GM12878 (cell line): ENCODE measurements around the gene DNAJC7. TPM values are rescaled to one million over a fixed set of nuclear protein-coding genes. Genes with fewer than 3 reads are reported as not detected.

ENCODE experiments used
- ATAC-seq: fragments of 200-7000 bp; cut with Tn5 transposase; 3 replicates; pipeline ENCODE4 v1.9.1; 2020; ENCODE audit warnings: mild to moderate bottlenecking, moderate library complexity
- BruUV-seq: library from RNA; stranded (reverse); fragments of 400-500 nt; replicated peaks from 2 replicates; lab custom pipeline; 2021; lab: Mats Ljungman, UMichigan
- CTCF ChIA-PET: fragments of 300-600 bp; sonication (Branson Sonifier 250); formaldehyde crosslinking; extraction: SDS; loops from one replicate; lab custom pipeline; 2021; ENCODE audit warnings: inconsistent platforms; lab: Yijun Ruan, JAX
- POLR2A ChIA-PET: fragments of 350-600 bp; formaldehyde crosslinking; extraction: SDS; loops from one replicate; lab custom pipeline; 2021; ENCODE audit warnings: inconsistent platforms; lab: Charles Lee
- RAD21 ChIA-PET: fragments of 300-600 bp; sonication (Branson Sonifier 250); formaldehyde crosslinking; loops from one replicate; lab custom pipeline; 2023; ENCODE audit warnings: antibody characterized with exemption; ENCODE audit not compliant: unreplicated experiment; lab: Charles Lee
- SMC1A ChIA-PET: fragments of 300-600 bp; sonication (Branson Sonifier 250); formaldehyde crosslinking; loops from one replicate; lab custom pipeline; 2023; ENCODE audit not compliant: unreplicated experiment, uncharacterized antibody; lab: Charles Lee
- DNase-seq: peaks from one replicate; pipeline ENCODE4 v3.0.0-alpha.2; 2011; ENCODE audit warnings: low read depth, low spot score
- FAIRE-seq: peaks from 3 replicates; lab custom pipeline; 2011; peaks lifted over from hg19 to GRCh38; lab: Jason Lieb, UNC
- H2AFZ ChIP-seq: 2 replicates; pipeline ENCODE4 v1.6.0; 2011; ENCODE audit warnings: low read depth, low read length, control low read depth; ENCODE audit not compliant: control insufficient read depth
- H3K27ac ChIP-seq: 2 replicates; pipeline ENCODE4 v1.5.1; 2011; ENCODE audit warnings: control low read depth; ENCODE audit not compliant: control insufficient read depth, insufficient read depth
- H3K27me3 ChIP-seq, 2 experiments: replicated peaks in 1 of 2; 2 replicates each; pipeline versions ENCODE4 v1.6.0 to v1.6.1; 2011; ENCODE audit warnings: low read length in 1 of 2; ENCODE audit not compliant: control insufficient read depth in 2 of 2, insufficient read depth in 2 of 2
- H3K36me3 ChIP-seq, 2 experiments: 2 replicates each; pipeline ENCODE4 v1.5.1; 2011; ENCODE audit warnings: low read length in 1 of 2; ENCODE audit not compliant: control insufficient read depth in 2 of 2, insufficient read depth in 2 of 2
- H3K4me1 ChIP-seq: 2 replicates; pipeline ENCODE4 v1.6.1; 2011; ENCODE audit warnings: mild to moderate bottlenecking, low read length, moderate library complexity, mixed read lengths; ENCODE audit not compliant: control insufficient read depth, insufficient read depth
- H3K4me2 ChIP-seq: 2 replicates; pipeline ENCODE4 v1.6.0; 2011; ENCODE audit warnings: control low read depth; ENCODE audit not compliant: control insufficient read depth, insufficient read depth
- H3K4me3 ChIP-seq: fragments of 200-600 bp; sonication (generic); 2 replicates; pipeline ENCODE4 v1.5.1; 2016
- H3K79me2 ChIP-seq: 2 replicates; pipeline ENCODE4 v1.6.0; 2011; ENCODE audit warnings: low read length; ENCODE audit not compliant: control insufficient read depth, insufficient read depth
- H3K9ac ChIP-seq: 2 replicates; pipeline ENCODE4 v1.8.0; 2011; ENCODE audit warnings: low read length, control low read depth, mixed read lengths; ENCODE audit not compliant: control insufficient read depth, insufficient read depth
- H3K9me3 ChIP-seq: replicated peaks from 3 replicates; pipeline ENCODE4 v1.5.1; 2011; ENCODE audit warnings: mild to moderate bottlenecking, low read length; ENCODE audit not compliant: control insufficient read depth, insufficient read depth
- H4K20me1 ChIP-seq: 2 replicates; pipeline ENCODE4 v1.6.0; 2011; ENCODE audit not compliant: control insufficient read depth, insufficient read depth
- BCL3 ChIP-seq: IDR thresholded peaks from 2 replicates; pipeline ENCODE4 v1.6.1; 2011; ENCODE audit warnings: borderline replicate concordance, low read depth, mild to moderate bottlenecking, moderate library complexity, low read length; ENCODE audit not compliant: insufficient read depth, poor library complexity, severe bottlenecking
- BHLHE40 ChIP-seq, 2 experiments: fragments of 450-650 bp in 1 of 2; IDR thresholded peaks; 2 replicates each; pipeline ENCODE4 v1.6.1; 2011 to 2017; ENCODE audit warnings: low read depth in 2 of 2, borderline replicate concordance in 1 of 2, improper control_type of control experiment in 1 of 2, low read length in 1 of 2, mild to moderate bottlenecking in 1 of 2
- CHD4 ChIP-seq: fragments of 200-600 bp; sonication (generic); IDR thresholded peaks from 2 replicates; pipeline ENCODE4 v1.6.1; 2016; ENCODE audit warnings: mild to moderate bottlenecking
- CREM ChIP-seq: IDR thresholded peaks from 2 replicates; pipeline ENCODE4 v1.6.1; 2014; ENCODE audit warnings: antibody characterized with exemption, low read depth
- DPF2 ChIP-seq: fragments of 450-650 bp; IDR thresholded peaks from 2 replicates; pipeline ENCODE4 v1.6.1; 2017; ENCODE audit warnings: mild to moderate bottlenecking
- IKZF1 ChIP-seq: fragments of 450-650 bp; conservative IDR thresholded peaks from 2 replicates; pipeline ENCODE4 v1.6.1; 2017; ENCODE audit warnings: antibody characterized with exemption, mild to moderate bottlenecking
- IKZF2 ChIP-seq, 2 experiments: fragments of 450-650 bp; IDR thresholded peaks; 2 replicates each; pipeline ENCODE4 v1.6.1; 2017; ENCODE audit warnings: mild to moderate bottlenecking in 2 of 2, moderate library complexity in 2 of 2
- KLF5 ChIP-seq: fragments of 450-650 bp; IDR thresholded peaks from 2 replicates; pipeline ENCODE4 v1.6.1; 2014; ENCODE audit warnings: mild to moderate bottlenecking; ENCODE audit not compliant: partially characterized antibody
- LARP7 ChIP-seq: fragments of 450-650 bp; IDR thresholded peaks from 2 replicates; pipeline ENCODE4 v1.6.1; 2017; ENCODE audit warnings: mild to moderate bottlenecking
- NR2F1 ChIP-seq: fragments of 450-650 bp; conservative IDR thresholded peaks from 2 replicates; pipeline ENCODE4 v1.6.1; 2017; ENCODE audit warnings: mild to moderate bottlenecking
- PAX5 ChIP-seq: IDR thresholded peaks from 2 replicates; pipeline ENCODE4 v1.6.1; 2011; ENCODE audit warnings: low read depth, low read length, borderline replicate concordance
- POU2F2 ChIP-seq: IDR thresholded peaks from 3 replicates; pipeline ENCODE4 v1.6.1; 2011; ENCODE audit warnings: low read depth, mild to moderate bottlenecking, low read length, borderline replicate concordance
- SKIL ChIP-seq: fragments of 450-650 bp; IDR thresholded peaks from 2 replicates; pipeline ENCODE4 v1.6.1; 2017; ENCODE audit warnings: mild to moderate bottlenecking, low read depth, inconsistent platforms; ENCODE audit not compliant: poor library complexity, severe bottlenecking
- SPI1 ChIP-seq: IDR thresholded peaks from 2 replicates; pipeline ENCODE4 v1.6.1; 2011; ENCODE audit warnings: low read depth, mild to moderate bottlenecking, low read length, moderate library complexity, borderline replicate concordance; ENCODE audit not compliant: insufficient read depth
- WGBS: methylation state at CpG from one replicate; pipeline ENCODE4 v1.1.6; 2016; ENCODE audit warnings: low lambda C conversion rate; ENCODE audit not compliant: insufficient replicate concordance, insufficient coverage; ENCODE audit errors: missing lambda C conversion rate; 5-methylcytosine and 5-hydroxymethylcytosine counted together
- in situ Hi-C: fragments of 300-500 bp; cut with MboI; formaldehyde crosslinking; loops from 9 replicates; pipeline ENCODE4 v1.14.3; 2018; ENCODE audit warnings: mixed read lengths
- intact Hi-C: fragments of 100-400 bp; cut with micrococcal nuclease; formaldehyde crosslinking; loops from one replicate; pipeline ENCODE4 v1.14.2; 2022; ENCODE audit not compliant: unreplicated experiment
- polyA plus RNA-seq, 11 experiments: library from polyadenylated mRNA; depleted of rRNA in 4 of 11; unstranded in 6 of 11; stranded (reverse) in 5 of 11; fragments of >200 nt; fragmentation: Nextera tagmentation in 4 of 11; fragmentation: Illumina TruSeq in 1 of 11; extraction: Ambion mirVana in 4 of 11; extraction: Trizol in 1 of 11; gene quantifications; 1 replicate in 1 of 11; 2 replicates in 10 of 11; pipeline versions ENCODE4 v1.2.1 to v1.2.3, GENCODE V29; 2011 to 2016; ENCODE audit warnings: inconsistent platforms in 2 of 11, missing spikeins in 2 of 11, low read depth in 1 of 11
- total RNA-seq, 4 experiments: library from RNA; depleted of rRNA in 3 of 4; stranded (reverse); fragments of >200 nt in 3 of 4; fragmentation: Illumina TruSeq in 1 of 4; extraction: Trizol in 1 of 4; gene quantifications; 2 replicates each; pipeline versions ENCODE4 v1.2.1 to v1.2.3, GENCODE V29; 2013 to 2021
- TF ChIP-seq, protein P1 (sequence below): fragments of 450-650 bp; IDR thresholded peaks from 2 replicates; pipeline ENCODE4 v1.6.1; 2016; ENCODE audit warnings: mild to moderate bottlenecking
- TF ChIP-seq, protein P2 (sequence below): fragments of 450-650 bp; IDR thresholded peaks from 2 replicates; pipeline ENCODE4 v1.6.1; 2016; ENCODE audit warnings: mild to moderate bottlenecking

DNAJC7 gene
- total and polyA plus RNA-seq, 10 of the 15 experiments (the other 5 are each of a cell fraction or from before 2014, with no cell fraction given): 60.1 to 173 (median 94.9) TPM

DNA sequence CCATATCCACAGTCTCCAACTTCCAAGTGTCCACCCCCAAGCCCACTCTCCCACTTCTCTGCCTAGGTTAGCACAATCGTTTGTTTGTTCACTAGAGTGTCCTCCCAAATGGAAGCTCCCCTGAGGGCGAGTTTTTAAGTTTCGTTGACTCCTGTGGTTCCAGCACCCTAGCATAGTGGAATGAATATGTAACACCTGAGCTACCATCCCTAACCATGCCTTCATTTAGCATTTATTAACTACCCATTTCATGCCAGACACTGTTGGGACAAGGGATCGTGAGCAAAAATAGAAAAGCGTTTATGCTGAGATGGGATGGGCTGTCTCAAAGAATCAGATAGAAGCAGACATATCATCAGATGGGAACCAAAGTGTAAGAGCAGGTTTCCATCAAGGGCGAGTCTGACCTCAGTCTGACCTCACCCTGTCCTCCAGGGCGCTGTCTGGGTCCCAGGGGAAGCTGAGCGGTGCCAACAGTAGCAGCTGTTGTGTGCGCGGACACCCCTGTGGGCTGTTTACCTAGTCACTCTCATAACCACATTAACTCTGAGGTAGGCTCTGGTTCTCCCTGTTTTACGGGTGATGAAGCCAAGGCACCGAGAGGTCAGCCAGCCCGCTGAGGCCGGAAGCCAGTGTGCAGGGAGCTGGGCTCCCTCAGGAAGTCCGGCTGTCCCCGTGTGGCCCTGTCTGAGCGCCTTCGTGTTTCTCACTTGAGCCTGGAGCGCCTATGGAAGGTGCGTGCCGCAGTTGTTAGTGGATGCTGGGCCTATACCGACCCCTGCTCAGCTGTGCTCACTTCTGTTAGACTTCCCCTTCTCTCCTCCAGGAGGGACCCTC is 44.5 kb downstream of the DNAJC7 start:
- RAD21 ChIA-PET: interaction anchor here (0.8 to 1.3 kb wide), 4 partner anchors 9 to 209 kb away, joined by 3 to 5 read pairs (median 4); partner anchors contain the start of genes DNAJC7 and KCNH4
- POLR2A ChIA-PET: interaction anchor here (0.6 to 1.7 kb wide), 2 partner anchors 45 to 301 kb away, joined by 4 to 9 read pairs; partner anchors contain the start of gene DNAJC7
- no peak overlapping the region for H3K9ac ChIP-seq
- SMC1A ChIA-PET: interaction anchor here (0.6 to 0.9 kb wide), 2 partner anchors 9 to 45 kb away, joined by 4 to 5 read pairs; partner anchors contain the start of gene DNAJC7
- no peak for DNase-seq
- H3K9me3 ChIP-seq: no peaks in the 10 kb centered on the region
- no peaks in the 10 kb centered on the region for H3K27me3 ChIP-seq
- H3K27ac ChIP-seq: no peak overlapping the region
- in situ Hi-C loops: no loop called here
- H3K79me2 ChIP-seq: peaks cover 13% of the 10 kb centered on the region
- peak; percentile 86 for ATAC-seq
- H3K4me3 ChIP-seq: no peak overlapping the region
- CTCF ChIA-PET: interaction anchor here (1.4 to 3.2 kb wide), 5 partner anchors 10 to 92 kb away, joined by 4 to 13 read pairs (median 8); partner anchors contain the start of genes DNAJC7 and NKIRAS2
- peak; percentile 64 for FAIRE-seq
- H3K4me2 ChIP-seq: peak overlapping the region; percentile 53
- H3K4me1 ChIP-seq: peaks cover 24% of the 10 kb centered on the region
- peaks cover 32 to 34% of the 10 kb centered on the region in 2 experiments for H3K36me3 ChIP-seq
- intact Hi-C loops: no loop called here
- H4K20me1 ChIP-seq: no peaks in the 10 kb centered on the region
- H2AFZ ChIP-seq: no peak overlapping the region
- no TSS peak for BruUV-seq
- WGBS: 11% methylated on average over 22 of the region's 22 CpGs
- TF ChIP-seq IKZF1: peak; percentile 74
- peak; percentile 30 to 59; a peak in 3 of 4 replicates for TF ChIP-seq BHLHE40 (IDR thresholded peaks at IDR 0.05; ENCODE audit: borderline replicate concordance in 1 of 2, low read depth in 2 of 2, low read length in 1 of 2)
- TF ChIP-seq POU2F2: 0 out of 3 replicates have a peak, but pooled peaks have one; percentile 23
- TF ChIP-seq LARP7: 0 out of 2 replicates have a peak, but pooled peaks have one; percentile 12
- TF ChIP-seq, protein P1, sequence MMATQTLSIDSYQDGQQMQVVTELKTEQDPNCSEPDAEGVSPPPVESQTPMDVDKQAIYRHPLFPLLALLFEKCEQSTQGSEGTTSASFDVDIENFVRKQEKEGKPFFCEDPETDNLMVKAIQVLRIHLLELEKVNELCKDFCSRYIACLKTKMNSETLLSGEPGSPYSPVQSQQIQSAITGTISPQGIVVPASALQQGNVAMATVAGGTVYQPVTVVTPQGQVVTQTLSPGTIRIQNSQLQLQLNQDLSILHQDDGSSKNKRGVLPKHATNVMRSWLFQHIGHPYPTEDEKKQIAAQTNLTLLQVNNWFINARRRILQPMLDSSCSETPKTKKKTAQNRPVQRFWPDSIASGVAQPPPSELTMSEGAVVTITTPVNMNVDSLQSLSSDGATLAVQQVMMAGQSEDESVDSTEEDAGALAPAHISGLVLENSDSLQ: 0 out of 2 replicates have a peak, but pooled peaks have one; percentile 3
- no peak for TF ChIP-seq CHD4
- TF ChIP-seq BCL3: peak; percentile 55
- peak; percentile 84 for TF ChIP-seq SKIL
- TF ChIP-seq, protein P2, sequence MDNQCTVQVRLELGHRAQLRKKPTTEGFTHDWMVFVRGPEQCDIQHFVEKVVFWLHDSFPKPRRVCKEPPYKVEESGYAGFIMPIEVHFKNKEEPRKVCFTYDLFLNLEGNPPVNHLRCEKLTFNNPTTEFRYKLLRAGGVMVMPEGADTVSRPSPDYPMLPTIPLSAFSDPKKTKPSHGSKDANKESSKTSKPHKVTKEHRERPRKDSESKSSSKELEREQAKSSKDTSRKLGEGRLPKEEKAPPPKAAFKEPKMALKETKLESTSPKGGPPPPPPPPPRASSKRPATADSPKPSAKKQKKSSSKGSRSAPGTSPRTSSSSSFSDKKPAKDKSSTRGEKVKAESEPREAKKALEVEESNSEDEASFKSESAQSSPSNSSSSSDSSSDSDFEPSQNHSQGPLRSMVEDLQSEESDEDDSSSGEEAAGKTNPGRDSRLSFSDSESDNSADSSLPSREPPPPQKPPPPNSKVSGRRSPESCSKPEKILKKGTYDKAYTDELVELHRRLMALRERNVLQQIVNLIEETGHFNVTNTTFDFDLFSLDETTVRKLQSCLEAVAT: 0 out of 2 replicates have a peak, but pooled peaks have one; percentile 27
- peak; percentile 21 for TF ChIP-seq KLF5
- peak; percentile 94 for TF ChIP-seq NR2F1
- TF ChIP-seq IKZF2 (IDR thresholded peaks at IDR 0.05): peak; percentile 33 to 55; a peak in 3 of 4 replicates
- no peak for TF ChIP-seq CREM
- TF ChIP-seq SPI1: no peak
- peak; percentile 38; the same call in 1 of the 2 replicates for TF ChIP-seq PAX5
- TF ChIP-seq DPF2: 0 out of 2 replicates have a peak, but pooled peaks have one; percentile 24
